Stimulated activated CD4-positive, alpha-beta T cell treated with anti-CD3 and anti-CD28 coated beads, Interleukin-15, amount 100 ng/mL, for 24 hours (primary cell): ENCODE results near the gene ZNF565.
"Not testable (repeated sequence)": the region's sequence is repeated elsewhere in the genome, so short reads cannot be mapped to it uniquely, and the experiment has no call there.

Experiments used
- DNase-seq: peaks from one replicate; pipeline ENCODE4 v3.0.0-alpha.2; 2020

The ZNF565 gene

DNA sequence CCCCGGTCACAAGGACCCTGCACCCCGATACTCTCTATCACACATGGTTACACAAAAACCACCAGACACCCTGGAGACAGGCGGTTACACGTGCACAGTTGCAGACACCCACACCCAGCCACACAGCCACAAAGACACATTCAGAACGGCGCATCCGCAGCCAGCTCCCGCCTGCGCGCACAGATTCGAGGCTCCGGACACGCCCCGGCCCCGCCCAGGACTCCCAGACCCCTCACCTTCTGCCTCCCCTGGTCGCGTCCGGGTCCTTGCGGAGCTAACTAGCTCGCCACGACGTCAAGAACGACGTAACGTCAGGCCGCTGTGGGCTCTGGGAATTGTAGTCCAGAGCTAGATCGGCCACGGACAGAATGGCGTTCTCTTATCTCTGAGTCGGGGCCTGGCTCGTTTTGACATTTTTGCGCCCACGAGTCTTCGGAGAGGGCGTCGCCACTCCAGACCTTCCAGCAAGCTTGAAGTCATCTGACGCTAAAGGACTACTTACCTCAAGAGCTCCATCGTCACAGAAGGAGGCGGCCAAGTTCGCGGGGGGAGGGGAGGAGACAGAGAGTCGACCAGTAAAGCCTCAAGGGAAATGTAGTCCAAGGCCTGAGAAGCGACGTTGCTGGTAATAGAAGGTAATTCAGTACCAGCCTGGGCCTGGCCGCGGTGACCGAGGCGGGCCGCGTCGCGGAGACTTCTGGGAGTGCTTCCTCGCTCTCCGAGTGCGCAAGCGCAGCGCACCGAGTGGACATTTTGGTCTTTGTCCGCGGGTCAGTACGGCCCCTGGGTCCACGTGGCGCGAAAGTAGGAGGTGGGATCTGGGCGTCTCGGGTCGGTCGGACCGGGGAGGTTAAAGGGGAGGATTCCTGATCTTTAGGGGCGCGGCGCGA lies at the start of gene ZNF565, which contains the start of gene ZNF146:
Gene ZNF565 (minus strand): TSS at position 280 of the 890 bp plus-strand sequence. CDS start 12,680 bp downstream, outside the sequence.
Gene ZNF146 (plus strand): TSS at position 721 of the 890 bp plus-strand sequence. CDS start 21,335 bp downstream, outside the sequence.
- peak; percentile 99 for DNase-seq

DNA sequence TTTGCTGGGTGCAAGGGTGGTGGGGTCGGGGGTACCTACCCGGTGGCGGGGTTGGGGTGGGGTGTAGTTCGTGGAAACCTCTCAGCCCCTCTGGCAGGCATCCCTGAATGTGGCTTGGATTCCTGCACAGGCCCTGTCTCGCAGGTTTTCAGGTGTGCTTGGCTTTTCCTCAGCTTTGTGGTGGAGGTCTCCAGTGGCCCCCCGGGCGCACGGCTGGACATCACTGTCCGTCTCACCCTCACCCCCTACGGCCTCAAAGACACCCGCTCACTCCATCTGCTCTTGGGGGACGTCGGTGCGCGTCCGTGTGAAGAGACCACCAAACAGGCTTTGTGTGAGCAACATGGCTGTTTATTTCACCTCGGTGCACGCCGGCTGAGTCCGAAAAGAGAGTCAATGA lies 44.7 kb upstream of the ZNF565 start:
- DNase-seq, result no peak

DNA sequence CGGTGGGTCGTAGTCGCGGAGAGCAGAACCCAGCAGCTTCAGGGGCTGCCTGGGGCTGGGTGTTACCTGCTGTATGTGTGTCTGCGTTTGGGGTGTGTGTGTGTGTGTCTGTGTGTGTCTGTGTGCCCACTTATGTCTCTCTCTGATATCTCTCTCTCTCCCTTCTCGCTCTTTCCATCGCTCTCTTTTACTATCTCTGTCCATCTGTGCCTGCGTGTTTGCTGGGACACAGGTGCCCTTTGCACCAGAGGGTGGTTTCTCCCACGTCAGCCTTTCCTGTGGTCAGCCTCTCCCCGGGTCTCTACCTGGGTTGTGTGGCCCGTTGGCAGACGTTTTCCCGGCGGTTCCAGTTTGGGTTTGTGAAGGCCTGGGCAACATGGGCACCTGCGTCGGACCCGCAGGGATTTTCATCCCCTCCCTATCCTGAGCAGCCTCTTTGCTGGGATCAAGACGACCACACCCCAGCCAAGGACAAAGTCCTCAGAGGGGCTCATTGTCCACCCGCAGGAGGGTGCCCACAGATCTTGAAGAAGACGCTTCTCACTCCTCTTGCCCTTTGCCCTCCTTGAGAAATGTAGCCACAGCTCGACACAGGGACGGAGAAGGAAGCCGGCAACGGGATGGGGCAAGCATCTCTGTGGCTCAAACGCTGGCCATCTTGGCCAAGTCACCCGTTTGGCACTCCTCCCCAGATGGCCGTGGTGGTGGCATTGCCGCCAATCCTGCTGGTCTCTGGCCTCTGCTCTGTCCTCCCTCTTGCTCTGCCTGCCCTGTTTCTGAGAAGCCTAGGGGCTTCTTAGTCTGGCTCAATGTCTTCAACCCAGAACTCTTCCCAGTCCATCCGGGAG lies 43.8 kb upstream of the ZNF565 start:
- no peak for DNase-seq

DNA sequence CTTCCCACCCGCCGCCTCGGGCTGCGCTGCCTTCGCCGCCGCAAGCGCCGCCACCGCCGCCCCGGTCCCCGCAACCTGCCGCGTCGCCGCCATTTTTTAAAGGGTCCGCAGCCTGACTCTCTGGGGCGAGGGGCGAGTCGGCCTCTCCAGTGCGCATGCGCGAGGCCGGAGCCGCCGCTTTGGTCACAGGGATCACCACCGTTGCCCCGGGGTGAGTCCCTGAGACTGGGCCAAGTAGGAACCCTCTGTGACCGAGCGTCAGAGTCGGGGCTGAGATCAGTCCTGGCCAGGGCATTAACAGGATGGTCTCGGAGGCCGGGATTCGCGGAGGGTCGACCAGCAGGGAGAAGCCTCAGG lies 43.0 kb upstream of the ZNF565 start:
- no peak for DNase-seq

DNA sequence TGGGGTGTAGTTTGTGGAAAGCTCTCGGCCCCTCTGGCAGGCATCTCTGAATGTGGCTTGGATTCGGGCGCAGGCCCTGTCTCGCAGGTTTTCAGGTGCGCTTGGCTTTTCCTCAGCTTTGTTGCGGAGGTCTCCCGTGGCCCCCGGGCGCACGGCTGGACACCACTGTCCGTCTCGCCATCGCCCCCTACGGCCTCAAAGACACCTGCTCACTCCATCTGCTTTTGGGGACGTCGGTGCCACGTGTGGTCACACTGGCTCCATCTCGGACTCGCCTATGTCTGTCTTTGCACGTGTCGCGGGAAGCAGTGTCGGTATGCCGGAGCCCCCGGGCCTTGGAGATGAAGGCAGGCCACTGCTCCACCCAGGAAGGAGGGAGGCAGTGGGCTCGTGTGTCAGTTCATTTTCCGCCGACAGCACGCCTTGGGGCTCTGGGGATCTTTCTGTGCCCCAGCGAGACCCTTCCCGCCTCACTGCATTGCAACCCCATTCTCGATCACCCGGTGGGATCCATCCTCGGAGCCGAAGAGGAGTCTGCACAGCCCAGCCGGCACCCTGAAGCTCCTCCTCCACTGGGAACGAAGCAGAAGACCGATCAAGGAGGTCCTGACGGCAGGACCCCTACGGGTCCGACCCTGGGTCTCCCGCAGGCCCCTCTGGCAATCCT lies 42.5 kb upstream of the ZNF565 start:
- DNase-seq, result no peak

DNA sequence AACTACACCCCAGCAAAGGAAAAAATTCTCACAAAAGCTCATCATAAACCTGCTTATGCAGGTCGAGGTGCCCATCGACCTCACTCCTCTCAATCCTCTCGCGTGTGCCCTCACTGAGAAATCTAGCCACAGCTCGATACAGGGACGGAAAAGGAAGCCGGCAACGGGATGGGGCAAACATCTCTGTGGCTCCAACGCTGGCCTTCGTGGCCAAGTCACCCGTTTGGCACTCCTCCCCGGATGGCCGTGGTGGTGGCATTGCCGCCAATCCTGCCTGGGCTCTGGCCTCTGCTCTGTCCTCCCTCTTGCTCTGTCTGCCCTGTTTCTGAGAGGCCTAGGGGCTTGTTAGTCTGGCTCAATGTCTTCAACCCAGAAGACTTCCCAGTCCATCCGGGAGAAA lies 41.6 kb upstream of the ZNF565 start:
- no peak for DNase-seq

DNA sequence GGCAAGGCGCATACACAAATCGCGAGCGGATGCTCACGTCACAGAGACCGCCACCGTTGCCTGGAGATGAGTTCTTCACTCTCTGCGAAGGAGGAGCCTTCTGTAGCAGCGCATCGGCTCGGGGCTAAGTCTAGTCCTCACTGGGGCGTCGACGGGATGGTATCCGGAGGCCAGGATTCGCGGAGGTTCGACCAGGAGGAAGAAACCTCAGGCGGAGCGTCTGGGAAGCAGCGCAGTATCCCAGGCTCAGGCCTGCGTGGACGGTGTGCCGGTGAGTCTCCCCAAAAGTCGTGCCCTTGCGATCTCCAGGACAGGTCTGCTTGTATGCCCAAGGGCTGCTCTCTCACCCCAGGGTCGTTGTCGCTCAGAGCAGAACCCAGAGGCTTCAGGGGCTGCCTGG lies 40.9 kb upstream of the ZNF565 start:
- no peak for DNase-seq

DNA sequence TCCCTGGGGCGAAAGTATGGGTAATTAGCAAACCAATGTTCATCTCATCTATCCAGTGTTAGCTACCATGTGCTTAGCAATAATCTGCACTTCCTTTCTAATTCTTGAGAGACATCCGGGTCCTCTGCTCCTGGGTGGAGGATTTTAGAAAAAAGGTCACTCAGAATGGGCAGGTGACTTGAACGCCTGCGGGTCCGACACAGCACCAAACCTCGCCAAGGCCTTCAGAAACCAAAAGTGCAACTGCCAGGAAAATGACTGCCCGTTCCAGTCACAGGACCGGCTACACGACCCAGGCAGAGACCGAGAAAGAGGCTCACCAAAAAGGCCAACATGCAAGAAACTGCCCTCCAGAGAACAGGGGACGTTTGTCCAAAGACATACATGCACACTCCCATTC lies 40.4 kb upstream of the ZNF565 start:
- no peak for DNase-seq

DNA sequence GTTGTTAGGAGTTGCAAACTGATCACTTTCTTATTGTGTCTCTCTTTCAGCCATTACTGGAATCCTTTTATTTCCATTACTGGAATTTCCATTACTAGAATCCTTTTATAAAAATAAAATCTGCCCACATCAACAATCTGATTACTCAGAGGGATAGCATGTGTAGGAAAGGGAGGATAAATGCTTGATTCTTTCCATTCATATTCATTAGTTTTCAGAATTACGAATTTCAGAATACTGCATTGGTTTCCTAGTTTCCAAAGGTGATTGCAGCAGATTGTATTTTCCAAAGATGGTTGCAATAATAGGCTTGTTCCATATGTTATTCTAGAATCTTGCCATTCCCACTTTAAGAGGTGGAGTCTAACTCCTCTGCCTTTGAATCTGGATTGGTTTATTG lies 37.6 kb upstream of the ZNF565 start:
- no peak for DNase-seq

DNA sequence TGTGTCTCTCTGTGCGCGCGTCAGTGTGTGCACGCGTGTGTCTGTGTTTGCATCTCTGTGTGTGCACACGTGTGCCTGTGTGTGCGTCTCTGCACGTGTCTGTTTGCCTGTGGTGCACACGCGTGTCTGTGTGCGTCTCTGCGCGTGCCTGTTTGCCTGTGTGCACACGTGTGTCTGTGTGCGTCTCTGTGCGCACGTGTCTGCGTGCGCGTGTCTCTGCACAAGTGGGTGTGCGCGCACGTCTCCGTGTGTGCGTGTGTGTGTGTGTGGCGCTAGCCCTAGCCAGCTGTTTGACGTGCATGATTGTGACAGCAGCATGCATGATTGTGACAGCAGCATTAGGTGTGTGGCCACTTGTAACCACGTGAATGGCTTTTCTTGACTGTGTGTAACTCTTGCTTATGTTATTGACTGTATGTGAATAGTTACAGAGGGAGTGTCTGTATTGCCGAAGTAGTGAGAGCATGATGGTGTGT lies 31.6 kb upstream of the ZNF565 start:
- DNase-seq, result no peak

DNA sequence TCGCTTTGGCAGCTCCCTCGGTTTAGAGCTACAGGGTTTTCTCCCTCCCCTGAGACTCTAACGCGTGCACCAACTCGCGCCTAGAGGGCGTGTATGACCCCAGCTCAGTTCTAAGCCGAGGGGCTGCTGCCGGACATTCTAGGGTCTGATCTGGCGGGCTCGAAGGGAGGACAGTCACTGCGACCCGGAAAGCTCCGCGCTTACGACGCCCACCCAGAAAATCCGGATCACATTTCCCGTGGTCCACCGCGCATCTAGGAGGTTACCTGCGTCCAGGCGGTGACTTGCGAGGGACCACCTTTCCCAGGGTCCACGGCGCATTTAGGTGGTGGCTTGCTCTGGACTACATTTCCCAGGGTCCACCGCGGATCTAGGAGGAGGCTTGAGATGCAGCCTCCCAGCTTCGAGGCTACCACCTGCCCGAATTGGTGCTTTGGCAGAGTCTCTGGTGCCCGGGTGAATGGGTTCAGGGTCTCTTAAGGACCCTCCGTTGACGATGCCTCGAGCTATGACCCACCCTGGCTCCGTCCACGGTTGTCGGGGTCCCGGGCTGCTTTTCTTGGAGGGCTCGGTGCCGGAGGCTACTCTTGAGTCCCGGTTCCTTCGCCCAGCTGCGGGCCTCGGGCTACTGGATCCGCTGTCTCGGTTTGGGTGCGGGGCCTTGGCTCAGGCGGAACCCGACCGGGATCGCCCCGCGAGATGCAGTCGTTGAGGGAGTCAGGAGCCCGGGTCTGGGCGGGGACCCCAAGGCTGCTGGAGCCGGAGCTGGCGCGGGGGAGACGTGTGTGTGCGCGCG lies 30.9 kb upstream of the ZNF565 start:
- DNase-seq, result no peak

DNA sequence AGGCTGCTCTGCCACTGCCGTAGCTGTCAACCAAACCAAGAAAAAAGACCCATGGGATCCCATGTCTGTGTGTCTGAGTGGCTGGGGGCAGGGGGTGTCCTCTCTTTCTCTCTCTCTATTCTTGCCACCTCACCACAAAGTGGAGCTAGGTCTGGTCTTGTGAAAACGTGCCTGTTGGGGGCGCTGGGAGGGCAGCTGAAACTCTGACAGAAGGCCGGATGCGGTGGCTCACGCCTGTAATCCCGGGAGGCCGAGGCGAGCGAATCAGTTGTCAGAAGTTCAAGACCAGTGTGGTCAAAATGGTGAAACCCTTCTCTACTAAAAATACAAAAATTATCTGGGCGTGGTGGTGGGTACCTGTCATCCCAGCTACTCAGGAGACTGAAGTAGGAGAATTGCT lies 29.6 kb upstream of the ZNF565 start:
- no peak for DNase-seq

DNA sequence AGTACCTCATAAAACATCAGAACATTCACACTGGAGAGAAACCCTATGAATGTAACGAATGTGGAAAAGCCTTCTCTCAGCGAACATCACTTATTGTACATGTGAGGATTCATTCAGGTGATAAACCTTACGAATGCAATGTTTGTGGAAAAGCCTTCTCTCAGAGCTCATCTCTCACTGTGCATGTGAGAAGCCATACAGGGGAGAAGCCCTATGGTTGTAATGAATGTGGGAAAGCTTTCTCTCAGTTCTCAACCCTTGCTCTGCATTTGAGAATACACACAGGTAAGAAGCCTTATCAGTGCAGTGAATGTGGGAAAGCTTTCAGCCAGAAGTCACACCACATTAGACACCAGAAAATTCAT lies 22.5 kb upstream of the ZNF565 start:
- no peak for DNase-seq

DNA sequence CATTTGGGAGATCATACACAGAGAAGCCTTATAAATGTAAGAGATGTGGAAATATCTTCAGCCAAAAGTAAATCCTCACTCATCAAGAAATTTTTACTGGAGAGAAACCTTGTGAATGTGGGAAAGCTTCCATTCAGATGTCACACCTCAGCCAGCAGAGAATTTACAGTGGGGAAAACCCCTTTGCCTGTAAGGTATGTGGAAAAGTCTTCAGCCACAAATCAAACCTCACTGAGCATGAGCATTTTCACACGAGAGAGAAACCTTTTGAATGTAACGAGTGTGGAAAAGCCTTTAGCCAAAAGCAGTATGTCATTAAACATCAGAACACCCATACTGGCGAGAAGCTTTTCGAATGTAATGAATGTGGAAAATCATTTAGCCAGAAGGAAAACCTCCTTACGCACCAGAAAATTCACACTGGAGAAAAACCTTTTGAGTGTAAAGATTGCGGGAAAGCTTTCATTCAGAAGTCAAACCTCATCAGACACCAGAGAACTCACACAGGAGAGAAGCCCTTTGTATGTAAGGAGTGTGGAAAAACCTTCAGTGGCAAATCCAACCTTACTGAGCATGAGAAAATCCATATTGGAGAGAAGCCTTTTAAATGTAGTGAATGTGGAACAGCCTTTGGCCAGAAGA lies 22.0 kb upstream of the ZNF565 start:
- no peak for DNase-seq

DNA sequence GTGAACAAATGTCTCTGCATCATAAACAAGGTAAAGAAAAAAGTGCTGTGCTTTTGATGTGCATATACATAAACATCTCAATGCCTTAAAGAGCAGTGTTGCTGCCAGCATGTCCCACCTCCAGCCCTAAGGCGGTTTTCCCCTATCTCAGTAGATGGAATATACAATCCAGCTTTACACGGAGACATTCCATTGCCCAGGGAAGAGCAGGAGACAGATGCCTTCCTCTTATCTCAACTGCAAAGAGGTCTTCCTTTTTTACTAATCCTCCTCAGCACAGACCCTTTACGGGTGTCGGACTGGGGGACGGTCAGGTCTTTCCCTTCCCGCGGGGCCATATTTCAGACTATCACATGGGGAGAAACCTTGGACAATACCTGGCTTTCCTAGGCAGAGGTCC lies 19.2 kb upstream of the ZNF565 start:
- DNase-seq, result not testable (repeated sequence)

DNA sequence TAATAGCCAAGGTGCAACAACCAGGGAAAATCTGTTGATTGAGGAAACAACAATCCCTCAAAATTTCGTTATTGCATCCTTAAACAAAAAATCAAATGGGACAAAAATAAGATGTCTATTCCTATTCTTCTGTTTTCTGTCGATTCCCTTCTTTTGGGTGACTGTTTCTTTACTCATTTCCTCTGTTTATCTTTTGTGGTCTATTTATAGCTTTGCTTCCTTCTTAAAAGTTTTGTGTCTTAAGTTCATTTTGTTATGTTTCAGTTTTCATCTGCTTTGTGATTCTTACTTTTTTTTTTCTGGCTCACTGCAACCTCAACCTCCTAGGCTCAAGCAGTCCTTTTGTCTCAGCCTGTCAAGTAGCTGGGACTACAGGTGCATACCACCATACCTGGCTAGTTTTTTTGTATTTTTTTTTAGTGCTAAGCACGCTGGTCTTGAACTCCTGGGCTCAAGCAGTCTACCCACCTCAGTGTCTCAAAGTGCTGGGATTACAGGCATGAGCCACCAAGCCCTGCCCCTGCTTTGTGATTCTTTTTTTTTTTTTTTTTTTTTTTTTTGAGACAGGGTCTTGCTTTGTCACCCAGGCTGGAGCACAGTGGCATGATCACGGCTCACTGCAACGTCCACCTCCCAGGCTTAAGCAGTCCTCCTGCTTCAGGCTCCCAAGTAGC lies 10.9 kb upstream of the ZNF565 start:
- DNase-seq, result no peak

DNA sequence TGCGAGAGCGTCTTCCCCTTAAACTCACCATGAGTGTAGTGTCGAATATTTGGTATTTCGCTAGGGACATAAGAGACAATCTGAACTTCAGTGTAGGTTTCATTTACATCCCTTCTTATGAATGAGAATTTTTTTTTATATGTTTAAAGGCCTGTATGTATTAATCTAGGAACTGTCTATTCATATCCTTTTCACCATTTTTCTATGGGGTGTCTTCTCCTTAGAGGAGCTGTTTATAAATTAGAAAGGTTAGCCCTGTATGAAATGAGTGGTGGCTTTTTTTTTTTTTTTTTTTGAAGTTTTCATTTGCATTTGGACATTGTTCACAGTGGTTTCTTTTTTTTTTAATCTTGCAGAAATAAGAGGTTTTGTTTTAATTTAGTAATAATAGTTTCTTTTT lies 8.0 kb upstream of the ZNF565 start:
- DNase-seq, result no peak

DNA sequence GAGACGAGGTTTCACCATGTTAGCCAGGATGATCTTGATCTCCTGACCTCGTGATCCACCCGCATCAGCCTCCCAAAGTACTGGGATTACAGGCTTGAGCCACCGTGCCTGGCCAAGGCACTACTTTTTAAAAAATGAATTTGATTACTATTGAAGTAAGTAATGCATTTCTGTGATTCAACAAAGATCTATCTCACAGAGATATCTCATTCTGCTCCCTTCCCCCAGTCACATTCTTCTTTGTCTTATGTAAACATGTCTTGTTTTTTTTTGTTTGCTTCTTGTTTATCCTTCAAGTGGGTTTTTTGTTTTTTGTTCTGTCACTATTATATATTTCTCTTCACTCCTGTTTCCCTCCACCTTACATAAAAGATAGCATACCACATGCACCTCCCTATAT lies 7.0 kb upstream of the ZNF565 start:
- DNase-seq, result no peak

DNA sequence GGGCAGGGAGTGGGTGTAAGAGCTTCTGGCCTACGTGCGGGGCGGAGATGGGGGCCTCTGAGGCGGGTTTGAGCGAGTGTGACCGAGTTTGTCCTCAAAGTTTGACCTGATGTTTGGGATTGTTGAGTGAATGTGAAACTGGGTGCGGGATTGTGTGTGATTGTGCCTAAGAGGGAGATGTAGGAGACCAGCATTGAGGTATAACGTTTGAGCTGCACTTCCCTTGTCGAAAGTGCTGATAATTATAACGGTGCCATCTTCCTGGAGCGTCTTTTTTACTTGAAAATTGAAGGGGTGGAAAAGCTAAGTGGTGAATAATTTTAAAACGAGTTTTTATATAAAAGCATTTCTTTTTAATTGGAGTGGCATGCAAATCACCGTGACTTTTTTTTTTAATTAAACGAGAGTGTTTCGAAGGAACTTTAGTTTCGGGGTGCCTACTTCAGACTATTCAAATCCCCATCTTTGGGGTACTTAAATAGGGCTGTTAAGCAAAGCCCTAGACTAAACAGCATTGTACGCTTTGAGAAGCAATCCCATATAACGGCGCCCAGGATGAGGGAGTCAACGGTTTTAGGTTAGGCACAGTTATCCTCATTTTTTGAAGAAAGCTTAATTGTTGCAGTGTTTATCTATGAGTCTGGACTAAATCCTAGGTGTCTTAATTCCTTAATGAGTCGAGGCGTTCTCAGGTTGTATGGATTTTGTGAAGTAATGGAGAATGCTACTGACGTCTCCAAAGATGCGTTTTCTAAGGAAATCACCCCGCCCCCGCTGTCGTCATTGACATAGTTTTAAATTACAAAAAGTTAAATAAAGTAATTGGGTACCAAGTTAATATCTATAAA lies 1.0 kb upstream of the ZNF565 start:
- DNase-seq, result peak; percentile 56

DNA sequence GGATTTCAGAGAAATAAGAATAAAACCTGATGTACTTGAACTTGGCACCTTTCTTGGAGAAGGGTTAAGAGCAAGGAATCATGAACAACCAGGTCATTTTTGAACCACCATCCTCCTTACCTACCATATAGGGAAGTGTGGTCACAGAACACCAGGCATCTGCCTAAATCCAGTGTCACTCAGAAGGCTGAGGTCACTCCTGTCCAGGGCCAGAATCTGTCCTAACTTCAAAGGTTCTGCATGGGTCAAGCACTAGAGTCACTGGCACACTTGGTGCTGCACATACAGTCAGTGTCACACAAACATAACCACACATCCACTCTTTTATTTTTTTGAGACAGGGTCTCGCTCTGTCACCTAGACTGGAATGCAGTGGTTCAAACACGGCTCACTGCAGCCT lies 1.6 kb downstream of the ZNF565 start:
- DNase-seq, result no peak
